Mucosa of stomach (tissue), 1 donor: ENCODE measurements around the gene LRTM1.

ENCODE experiments used
- H3K27me3 ChIP-seq: one replicate; pipeline ENCODE4 v1.7.0; 2013; ENCODE audit warnings: mild to moderate bottlenecking, low read length; ENCODE audit not compliant: control insufficient read depth, insufficient read depth
- H3K36me3 ChIP-seq: one replicate; pipeline ENCODE4 v1.7.0; 2013; ENCODE audit warnings: low read length; ENCODE audit not compliant: control insufficient read depth, insufficient read depth
- H3K4me1 ChIP-seq: one replicate; pipeline ENCODE4 v1.7.0; 2013; ENCODE audit warnings: mild to moderate bottlenecking, low read length; ENCODE audit not compliant: control insufficient read depth, insufficient read depth
- H3K4me3 ChIP-seq: one replicate; pipeline ENCODE4 v1.7.0; 2013; ENCODE audit warnings: low read length
- H3K9ac ChIP-seq: one replicate; pipeline ENCODE4 v1.7.0; 2013; ENCODE audit warnings: mild to moderate bottlenecking, low read length, moderate library complexity
- H3K9me3 ChIP-seq: one replicate; pipeline ENCODE4 v1.7.0; 2013; ENCODE audit warnings: mild to moderate bottlenecking, low read length, moderate library complexity; ENCODE audit not compliant: control insufficient read depth
- donor health status: Pancreatic carcinoma.

Gene LRTM1

DNA sequence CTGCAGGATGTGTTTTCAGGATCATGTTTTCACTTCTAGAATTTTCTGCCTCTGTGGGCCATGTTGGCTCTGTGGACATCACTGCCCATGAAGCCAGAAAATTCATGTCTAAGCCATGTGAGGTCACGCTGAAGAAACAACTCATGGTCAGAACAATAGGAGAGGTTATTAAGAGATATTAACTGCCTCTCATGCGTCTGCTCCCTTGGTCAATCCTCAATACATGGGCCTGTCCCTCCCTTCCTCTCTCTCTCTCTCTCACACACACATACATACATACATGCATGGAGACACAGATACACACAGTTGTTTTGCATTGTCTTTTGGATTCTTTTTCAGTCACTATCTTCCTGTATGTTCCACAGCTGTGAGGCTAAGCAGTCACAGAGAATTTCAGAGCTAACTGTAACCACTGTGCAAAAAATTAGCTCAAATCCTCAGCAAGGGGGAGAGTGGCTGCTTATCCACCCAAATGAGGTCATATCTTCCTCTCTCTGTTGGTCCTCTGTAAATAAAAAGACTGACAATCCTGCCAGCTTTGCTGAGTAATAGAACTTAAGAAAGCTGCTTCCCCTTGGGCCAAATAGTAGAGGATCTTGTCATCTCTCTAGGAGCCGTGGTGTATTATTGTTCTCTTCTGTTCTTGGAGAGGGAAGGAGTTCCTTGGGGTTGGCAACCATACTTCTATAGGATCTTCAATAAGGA is 45.6 kb downstream of the LRTM1 start:
- Histone ChIP-seq H3K27me3 (no peaks in the 10 kb centered on the region), H3K36me3 (no peaks in the 10 kb centered on the region), H3K9me3 (no peaks in the 10 kb centered on the region), H3K9ac (no peak overlapping the region), H3K4me1 (no peaks in the 10 kb centered on the region), H3K4me3 (no peak overlapping the region)

DNA sequence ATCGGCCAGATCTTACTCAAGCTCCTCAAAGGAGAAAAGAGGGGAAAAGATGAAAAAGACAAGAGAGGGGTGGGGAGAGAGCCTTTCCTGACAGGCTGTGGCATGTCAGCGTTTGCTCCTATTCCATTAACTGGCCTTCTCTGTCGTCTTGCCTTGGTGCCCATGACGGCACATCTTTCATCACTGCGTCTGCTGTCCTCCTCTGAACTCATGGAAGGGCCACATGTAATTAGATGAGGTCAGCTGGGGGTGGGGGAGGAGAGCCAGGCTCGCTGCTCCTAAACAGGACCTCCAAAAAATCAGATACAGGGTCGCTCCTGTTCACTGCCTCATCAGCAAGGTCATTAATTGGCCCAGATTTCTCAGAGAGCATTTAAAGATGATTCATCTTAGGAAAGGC is 49.7 kb downstream of the LRTM1 start:
- Histone ChIP-seq H3K36me3 (no peaks in the 10 kb centered on the region), H3K27me3 (no peaks in the 10 kb centered on the region), H3K9me3 (no peaks in the 10 kb centered on the region), H3K4me1 (no peaks in the 10 kb centered on the region), H3K9ac (no peak overlapping the region), H3K4me3 (no peak overlapping the region)

DNA sequence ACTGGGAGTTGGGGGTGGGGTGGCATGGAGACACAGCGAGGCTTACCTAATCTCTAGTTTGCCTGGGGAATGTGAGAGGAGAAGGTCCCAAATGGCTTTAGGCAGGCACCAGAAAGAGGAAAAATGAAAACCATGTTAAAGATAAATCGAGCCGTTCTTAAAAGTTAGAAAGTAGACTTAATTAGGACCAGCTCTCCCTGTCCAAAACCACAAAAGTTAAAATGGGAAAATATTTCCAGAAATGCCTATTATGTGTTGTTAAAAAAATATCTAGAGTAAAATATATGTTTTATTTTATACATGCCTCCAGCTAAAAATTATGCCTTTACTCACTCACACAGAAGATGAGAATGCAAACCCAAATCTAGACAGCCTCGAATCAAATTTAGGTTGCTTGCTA is 50.1 kb downstream of the LRTM1 start:
- Histone ChIP-seq H3K9me3 (no peaks in the 10 kb centered on the region), H3K4me1 (no peaks in the 10 kb centered on the region), H3K27me3 (no peaks in the 10 kb centered on the region), H3K4me3 (no peak overlapping the region), H3K9ac (no peak overlapping the region), H3K36me3 (no peaks in the 10 kb centered on the region)

GRCh38 chr3:54876694-54877093 is 51.2 kb downstream of the LRTM1 start:
- no peaks in the 10 kb centered on the region for H3K9me3 ChIP-seq
- H3K36me3 ChIP-seq = no peaks in the 10 kb centered on the region
- H3K4me3 ChIP-seq = no peak overlapping the region
- H3K4me1 ChIP-seq = no peaks in the 10 kb centered on the region
- no peaks in the 10 kb centered on the region for H3K27me3 ChIP-seq
- no peak overlapping the region for H3K9ac ChIP-seq

DNA sequence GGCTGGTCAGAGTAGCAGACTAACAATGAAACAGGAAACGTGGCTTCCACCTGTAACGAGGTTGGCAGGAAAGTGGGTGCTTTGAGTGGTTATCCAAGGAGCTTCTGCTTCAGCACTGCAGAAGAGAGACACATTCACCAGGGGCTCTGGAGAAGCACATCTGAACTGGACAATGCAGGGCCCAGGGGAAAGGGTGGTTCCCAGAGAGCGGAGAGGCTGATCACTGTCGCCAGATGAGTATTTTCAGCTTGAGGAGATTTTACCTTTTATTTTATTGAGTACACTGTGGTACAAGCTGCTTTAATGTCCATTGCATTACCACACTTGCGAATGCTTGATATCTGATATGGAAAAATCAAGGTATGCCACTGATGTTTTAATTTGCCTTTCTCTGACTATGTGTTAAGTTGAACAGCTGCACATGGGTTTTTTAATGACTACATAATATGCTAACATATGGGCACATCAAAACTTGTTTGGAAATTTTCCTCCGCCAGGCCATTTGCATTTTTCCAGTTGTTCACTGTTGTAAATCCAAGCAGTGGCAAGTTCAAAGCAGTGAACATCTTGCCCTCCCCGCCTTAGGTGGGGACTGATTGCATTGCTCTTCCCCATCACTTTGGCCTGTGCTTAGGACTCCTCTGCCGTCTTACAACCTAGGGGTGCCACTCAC is 52.1 kb downstream of the LRTM1 start:
- no peak overlapping the region for H3K9ac ChIP-seq
- H3K27me3 ChIP-seq = no peaks in the 10 kb centered on the region
- H3K4me3 ChIP-seq = no peak overlapping the region
- H3K9me3 ChIP-seq = no peaks in the 10 kb centered on the region
- H3K36me3 ChIP-seq = no peaks in the 10 kb centered on the region
- H3K4me1 ChIP-seq = no peaks in the 10 kb centered on the region

DNA sequence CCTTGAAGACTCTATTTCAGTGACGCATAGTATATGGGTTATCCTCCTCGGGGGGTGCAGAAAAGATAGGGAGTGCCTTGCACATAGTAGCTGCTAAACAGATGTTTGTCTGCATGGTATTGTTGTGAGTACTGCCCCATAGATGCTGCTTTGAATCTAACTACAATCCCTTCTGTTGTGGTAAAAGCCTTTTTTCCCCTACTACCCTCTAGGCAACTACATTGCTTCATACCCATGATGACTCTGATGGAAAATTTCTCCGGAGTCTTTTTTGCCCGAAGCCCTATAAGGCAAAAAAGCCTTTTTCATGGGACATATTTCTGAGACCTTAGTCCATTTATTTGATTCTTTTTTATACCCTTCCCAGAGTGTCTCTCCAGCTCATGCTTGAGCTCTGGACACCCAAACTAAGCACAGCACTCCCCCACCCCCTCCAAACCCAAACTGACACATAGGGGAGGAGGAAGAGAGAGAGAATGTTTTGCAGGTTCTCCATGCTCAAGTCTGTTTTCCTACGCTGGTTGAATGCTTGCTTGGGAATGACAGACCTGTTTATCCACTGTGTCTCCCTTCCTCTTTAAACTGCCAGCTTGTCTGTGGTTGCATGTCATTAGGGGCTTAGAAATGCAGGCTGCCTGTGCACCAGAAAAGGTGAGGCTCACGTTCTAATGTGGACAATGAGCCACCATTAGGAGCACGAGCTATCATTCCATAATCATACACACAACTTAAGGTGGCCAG is 52.9 kb downstream of the LRTM1 start:
- Histone ChIP-seq H3K9me3 (no peaks in the 10 kb centered on the region), H3K36me3 (no peaks in the 10 kb centered on the region), H3K9ac (no peak overlapping the region), H3K4me3 (no peak overlapping the region), H3K4me1 (no peaks in the 10 kb centered on the region), H3K27me3 (no peaks in the 10 kb centered on the region)

DNA sequence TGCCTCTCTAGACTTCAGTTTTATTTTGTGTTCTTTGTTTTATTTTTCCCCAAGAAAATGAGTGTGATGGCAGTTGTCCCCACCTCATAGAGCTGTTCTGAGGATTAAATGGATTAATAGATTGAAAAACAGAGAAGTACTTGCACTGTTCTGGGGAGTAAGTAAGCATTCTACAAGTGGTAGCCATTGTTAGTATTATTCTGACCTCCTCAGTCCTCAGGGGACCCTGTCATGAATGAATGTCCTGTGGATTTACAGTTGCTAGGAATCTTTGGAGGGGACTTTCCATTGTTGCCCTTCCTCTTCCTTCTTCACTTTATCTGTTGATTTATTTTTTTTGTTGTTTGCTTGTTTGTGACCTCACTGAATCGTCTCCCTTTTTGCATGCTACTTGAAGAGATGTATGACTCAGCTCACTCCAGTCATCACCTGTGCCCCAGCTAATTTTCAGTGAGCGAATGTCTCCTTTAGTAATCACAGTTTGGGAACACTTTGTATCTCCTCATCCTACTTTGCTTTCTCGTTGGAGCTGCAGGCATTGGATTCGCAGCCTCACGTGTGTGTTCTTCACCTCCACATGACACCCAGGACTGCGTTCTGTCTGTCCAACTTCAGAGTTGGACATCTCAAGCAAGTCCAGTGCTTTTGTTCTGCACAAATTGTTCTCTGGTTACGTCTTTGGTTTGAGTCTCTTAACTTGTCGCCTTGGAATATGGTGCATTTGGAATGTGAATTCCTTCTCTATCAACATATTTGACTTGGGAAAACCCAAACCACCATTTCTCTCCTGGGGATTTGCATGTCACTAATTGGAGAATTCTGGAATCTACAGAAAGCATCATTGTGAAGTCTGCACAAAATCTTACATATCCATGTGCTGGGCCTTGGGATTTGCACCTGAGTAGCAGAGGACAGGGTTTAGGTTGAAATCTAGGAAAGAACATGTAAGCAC is 54.5 kb downstream of the LRTM1 start:
- Histone ChIP-seq H3K4me3 (no peak overlapping the region), H3K9ac (no peak overlapping the region), H3K36me3 (no peaks in the 10 kb centered on the region), H3K27me3 (no peaks in the 10 kb centered on the region), H3K4me1 (no peaks in the 10 kb centered on the region), H3K9me3 (no peaks in the 10 kb centered on the region)

GRCh38 chr3:54871867-54872266 is 56.0 kb downstream of the LRTM1 start:
- no peak overlapping the region for H3K4me3 ChIP-seq
- no peaks in the 10 kb centered on the region for H3K4me1 ChIP-seq

DNA sequence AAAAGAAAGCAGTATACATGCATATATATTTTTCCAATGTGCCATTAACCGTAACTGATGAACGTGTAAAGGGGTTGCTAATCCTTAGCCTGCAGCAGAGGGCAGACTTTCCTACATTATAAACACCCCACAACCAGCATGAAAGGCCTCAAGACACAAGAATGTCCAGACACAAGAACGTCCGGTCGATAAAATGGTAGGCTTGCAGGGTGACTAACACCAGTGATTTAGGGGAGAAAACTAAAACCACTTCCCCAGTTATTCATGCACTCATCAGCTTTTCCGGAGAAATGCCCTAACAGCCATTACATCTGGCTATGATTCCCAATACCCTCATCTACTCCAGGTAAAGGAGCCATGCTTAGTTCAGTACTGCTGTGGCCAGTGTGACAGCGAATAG is 57.4 kb downstream of the LRTM1 start:
- Histone ChIP-seq H3K4me1 (no peaks in the 10 kb centered on the region), H3K9ac (no peak overlapping the region), H3K4me3 (no peak overlapping the region), H3K27me3 (no peaks in the 10 kb centered on the region), H3K9me3 (no peaks in the 10 kb centered on the region), H3K36me3 (no peaks in the 10 kb centered on the region)

More at GRCh38 chr3:54871867-54872266, 56.0 kb downstream of the LRTM1 start:
- no peak overlapping the region for H3K9ac ChIP-seq
- no peaks in the 10 kb centered on the region for H3K36me3 ChIP-seq
- no peaks in the 10 kb centered on the region for H3K9me3 ChIP-seq
- H3K27me3 ChIP-seq = no peaks in the 10 kb centered on the region
